GM18909 (cell line): ENCODE results near the gene DNAJB13.

Experiments
- ATAC-seq: cut with Tn5 transposase; IDR thresholded peaks from one replicate; pipeline ENCODE4 v1.9.1; 2021; ENCODE audit warnings: mild to moderate bottlenecking; ENCODE audit not compliant: unreplicated experiment, poor library complexity

DNAJB13 gene

GRCh38 chr11:73949246-73949645 is 1.6 kb upstream of the DNAJB13 start:
- no peak for ATAC-seq

GRCh38 chr11:73949912-73950311 is 914 bp upstream of the DNAJB13 start:
- no peak for ATAC-seq

- no peak for ATAC-seq
Observed at GRCh38 chr11:73951797-73952196, 971 bp downstream of the DNAJB13 start.

GRCh38 chr11:73956876-73957653 is 6.2 kb downstream of the DNAJB13 start:
- no peak for ATAC-seq

- no peak for ATAC-seq
Observed at GRCh38 chr11:73957654-73958361, 7.0 kb downstream of the DNAJB13 start.

- ATAC-seq = no peak
Observed at GRCh38 chr11:73958521-73959141, 7.8 kb downstream of the DNAJB13 start.

GRCh38 chr11:73961321-73961720 is 10.5 kb downstream of the DNAJB13 start:
- no peak for ATAC-seq

GRCh38 chr11:73962101-73962705 is 11.4 kb downstream of the DNAJB13 start:
- no peak for ATAC-seq

GRCh38 chr11:73963861-73964260 is 13.0 kb downstream of the DNAJB13 start:
- ATAC-seq = no peak

GRCh38 chr11:73965076-73965763 is 14.4 kb downstream of the DNAJB13 start:
- ATAC-seq = no peak

- no peak for ATAC-seq
Observed at GRCh38 chr11:73965764-73966121, 14.9 kb downstream of the DNAJB13 start.

- no peak for ATAC-seq
Observed at GRCh38 chr11:73968356-73968966, 17.6 kb downstream of the DNAJB13 start.

- ATAC-seq = no peak
Observed at GRCh38 chr11:73969091-73969490, 18.3 kb downstream of the DNAJB13 start.

GRCh38 chr11:73969991-73970800 is 19.4 kb downstream of the DNAJB13 start:
- no peak for ATAC-seq

- no peak for ATAC-seq
Observed at GRCh38 chr11:73971175-73971719, 20.4 kb downstream of the DNAJB13 start.

- no peak for ATAC-seq
Observed at GRCh38 chr11:73972187-73972586, 21.4 kb downstream of the DNAJB13 start.

- ATAC-seq = no peak
Observed at GRCh38 chr11:73972620-73973449, 22.0 kb downstream of the DNAJB13 start.
